CD4-positive, alpha-beta T cell treated with Interleukin-15 for 4 hours (primary cell): ENCODE results near the gene PXDN.

Source experiments
- DNase-seq: peaks from one replicate; pipeline ENCODE4 v3.0.0-alpha.2; 2020; ENCODE audit warnings: low spot score

Gene PXDN

GRCh38 chr2:1648241-1649102 lies 95.8 kb downstream of the PXDN start:
- DNase-seq, result no peak

- DNase-seq, result no peak
These were observed 96.7 kb downstream of the PXDN start for GRCh38 chr2:1647417-1648240.

- no peak for DNase-seq
These were observed 98.4 kb downstream of the PXDN start for GRCh38 chr2:1645761-1646476.

- no peak for DNase-seq
These were observed 99.9 kb downstream of the PXDN start for GRCh38 chr2:1644427-1644826.

- no peak for DNase-seq
These were observed 101.2 kb downstream of the PXDN start for GRCh38 chr2:1642993-1643619.

DNA sequence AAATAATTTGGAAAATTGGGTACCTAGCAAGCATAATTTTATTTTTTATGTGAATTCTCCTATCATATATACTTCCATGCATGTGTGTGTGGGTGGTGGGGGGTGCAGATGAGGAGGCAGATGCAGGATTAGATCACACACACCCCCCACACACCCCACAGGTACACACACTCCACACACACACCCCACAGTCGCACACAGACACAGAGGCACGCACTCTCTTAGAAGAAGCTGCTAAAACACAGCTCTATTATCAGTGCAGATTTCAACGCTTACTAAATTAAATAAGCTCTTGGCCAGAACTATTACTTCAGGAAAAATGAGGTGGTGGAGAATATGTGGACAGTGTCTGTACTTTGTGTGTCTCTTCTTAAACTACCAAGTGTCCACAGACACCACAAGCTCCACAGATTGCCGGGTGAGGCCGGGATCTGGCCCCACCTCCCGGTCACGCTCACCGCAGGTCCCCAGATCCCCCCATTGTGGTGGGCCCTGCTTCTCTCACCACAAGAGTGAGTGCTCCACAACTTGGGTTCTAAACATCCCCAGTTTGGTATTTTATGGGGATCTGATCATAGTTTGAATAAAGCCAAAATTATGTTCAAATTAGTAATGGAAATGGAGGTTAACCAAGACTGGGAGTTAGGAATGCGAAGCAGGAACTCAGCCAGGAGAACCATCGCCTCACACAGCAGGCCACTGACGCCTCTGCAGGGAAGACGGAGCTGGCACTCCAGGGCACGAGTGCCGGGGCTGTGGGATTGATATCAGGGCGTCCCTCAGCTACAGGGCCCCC lies 102.1 kb downstream of the PXDN start:
- no peak for DNase-seq

DNA sequence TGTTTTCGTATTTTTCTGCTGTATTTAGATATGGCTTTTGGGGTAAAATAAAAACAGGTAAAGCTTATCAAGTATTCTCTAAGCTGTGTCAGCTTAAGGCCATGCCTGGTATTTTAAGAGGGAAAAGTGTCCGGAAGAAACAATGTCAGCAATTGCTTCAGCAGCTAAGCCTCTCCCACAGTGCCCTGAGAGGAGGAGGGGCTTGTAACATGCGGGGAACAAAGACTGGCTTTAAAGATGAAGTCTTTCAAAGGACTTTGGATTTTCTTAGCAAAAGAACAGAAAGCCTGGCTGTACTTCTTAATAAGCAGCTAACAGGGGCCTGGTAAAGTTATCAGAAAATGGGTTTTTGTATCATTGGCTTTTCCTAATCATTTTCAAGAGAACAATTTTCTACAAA lies 102.8 kb downstream of the PXDN start:
- DNase-seq, result no peak

DNA sequence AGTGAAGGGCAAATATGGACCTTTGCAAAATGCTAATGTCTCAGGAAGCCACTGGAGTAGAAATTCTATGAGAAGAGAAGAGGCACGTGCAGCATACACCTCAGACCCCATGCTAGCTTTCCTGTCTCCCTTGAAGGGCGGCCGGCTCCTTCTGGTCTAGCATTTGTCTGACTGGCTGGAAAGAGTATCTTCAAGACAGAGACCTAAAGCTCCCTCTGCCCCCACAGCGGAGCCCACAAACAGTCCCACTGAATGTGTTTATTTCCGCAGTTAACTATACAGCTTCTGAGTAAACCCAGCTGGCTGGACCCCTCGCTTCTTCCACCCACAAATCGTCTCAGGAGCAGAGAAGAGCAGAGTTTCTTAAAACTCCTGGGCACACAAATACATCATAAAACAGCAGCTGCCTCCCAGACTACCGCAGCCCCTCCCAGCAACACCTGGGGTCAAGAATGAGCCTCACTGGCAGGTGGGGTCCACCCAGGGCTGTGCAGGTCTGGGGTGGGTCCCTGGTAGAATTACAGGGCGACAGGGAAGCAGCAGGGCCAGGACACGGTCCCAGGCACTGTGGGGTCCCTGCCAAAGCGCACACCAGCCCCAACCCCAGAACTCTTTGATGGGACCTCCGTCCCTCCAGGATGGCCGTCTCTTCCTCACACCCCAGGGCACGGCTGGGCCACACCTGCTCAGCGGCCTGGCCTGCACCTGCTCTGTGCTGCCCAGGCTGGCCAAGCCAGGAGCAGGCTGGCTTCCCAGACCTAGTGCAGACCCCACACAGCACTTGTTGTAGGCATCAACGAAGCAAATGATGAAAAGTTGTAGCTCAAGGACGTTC lies 103.8 kb downstream of the PXDN start:
- DNase-seq, result no peak

DNA sequence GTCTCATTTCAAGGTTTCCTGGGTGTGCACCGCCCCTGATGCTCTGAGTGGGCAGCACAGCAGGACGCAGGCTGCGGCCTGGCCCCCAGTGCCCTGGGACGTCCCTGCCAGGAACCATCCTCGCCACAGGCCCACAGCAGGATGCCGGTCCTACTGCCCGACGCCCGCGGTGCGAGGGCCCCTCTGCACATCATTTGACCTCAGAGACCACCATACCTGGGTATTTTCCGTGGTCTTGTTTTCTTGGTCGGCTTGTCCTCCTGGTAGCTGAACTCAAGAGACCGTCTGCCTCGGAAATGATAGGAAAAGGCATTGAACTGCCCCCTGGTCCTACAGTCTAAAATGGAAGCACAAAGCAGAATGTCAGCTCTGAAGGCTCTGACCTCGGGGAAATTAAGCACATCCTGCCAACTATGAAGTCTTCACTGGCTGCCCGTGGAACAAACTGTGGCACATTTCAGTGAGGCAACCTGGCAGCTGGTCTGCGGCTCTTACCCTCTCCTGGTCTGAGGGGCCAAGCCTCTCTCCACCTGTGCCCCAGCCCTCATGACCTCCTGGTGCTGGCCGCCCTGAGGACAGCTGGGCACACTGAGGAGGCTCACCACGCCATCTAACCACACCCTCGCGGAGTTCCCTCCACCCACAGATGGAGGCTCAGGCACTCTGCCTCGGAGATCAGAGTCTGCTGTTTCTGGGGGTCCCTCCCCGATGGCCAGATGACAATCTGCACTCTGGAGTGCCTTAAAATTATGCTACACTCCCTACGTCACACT lies 105.0 kb downstream of the PXDN start:
- no peak for DNase-seq

- DNase-seq, result no peak
These were observed 105.9 kb downstream of the PXDN start for GRCh38 chr2:1638281-1638860.

DNA sequence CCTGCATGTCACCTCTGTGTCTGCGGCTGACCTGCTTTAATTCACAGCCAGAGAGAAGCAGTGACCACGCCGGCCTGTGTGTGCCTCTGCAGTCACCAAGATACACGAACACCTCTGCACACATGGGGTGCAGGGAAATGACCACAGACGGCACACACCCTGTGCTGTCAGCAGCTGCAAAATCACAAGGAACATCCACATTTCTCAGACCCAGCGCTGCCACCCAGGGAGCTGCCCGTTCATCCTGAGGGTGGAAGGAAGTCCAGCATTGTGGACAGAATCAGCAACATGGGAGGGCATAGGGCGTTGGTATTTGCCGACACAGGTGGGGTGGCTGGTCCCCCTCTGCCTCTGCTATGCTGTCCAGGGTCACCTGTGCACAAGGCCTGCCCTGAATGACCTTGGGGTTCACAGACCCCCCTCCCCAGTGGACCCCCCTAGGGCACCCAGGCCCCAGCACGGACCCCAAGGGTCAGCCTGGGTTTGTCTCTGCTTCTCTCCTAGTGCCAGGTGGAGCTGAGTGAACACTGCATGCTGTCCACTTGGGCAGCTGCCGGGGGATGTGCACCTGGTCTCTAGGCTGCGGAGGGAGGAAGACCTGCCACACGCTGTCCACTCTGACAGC lies 107.4 kb downstream of the PXDN start:
- DNase-seq, result no peak

GRCh38 chr2:1635823-1636222 lies 108.5 kb downstream of the PXDN start:
- no peak for DNase-seq

GRCh38 chr2:1634681-1635341 lies 109.5 kb downstream of the PXDN start:
- DNase-seq, result no peak

DNA sequence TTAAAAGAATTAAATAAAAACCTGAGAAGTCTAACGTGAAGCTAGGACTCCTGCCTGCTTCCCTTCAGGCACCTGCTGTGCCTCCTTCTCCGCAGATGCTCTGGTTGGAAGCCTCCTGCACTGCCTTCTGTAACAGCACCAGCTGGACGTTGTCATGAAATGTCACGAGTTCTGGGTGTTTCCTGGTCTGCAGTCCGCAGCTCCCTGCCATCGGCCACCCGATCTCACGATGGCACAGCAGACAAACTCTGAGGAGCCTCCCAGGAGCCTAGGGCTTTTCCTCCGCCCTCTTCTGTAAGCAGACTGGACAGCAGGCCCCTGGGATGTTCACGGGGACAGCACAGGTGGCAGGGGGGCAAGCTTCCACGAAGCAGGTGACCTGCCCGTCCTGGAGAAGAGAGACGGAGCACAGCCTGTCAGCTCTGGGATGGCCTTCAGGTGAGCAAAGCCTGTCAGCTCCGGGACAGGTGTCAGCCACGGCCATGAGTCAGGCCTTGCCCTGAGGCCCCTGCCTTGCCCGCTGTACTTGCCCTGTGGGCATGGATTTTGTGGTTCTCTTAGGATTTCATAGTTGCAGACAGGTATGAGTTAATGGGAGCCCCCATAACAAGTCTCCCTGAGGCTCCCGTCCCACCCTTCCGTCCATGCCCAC lies 110.3 kb downstream of the PXDN start:
- no peak for DNase-seq

GRCh38 chr2:1633092-1633671 lies 111.1 kb downstream of the PXDN start:
- DNase-seq, result no peak

GRCh38 chr2:1632510-1632909 lies 111.8 kb downstream of the PXDN start:
- no peak for DNase-seq

- DNase-seq, result no peak
These were observed 112.3 kb downstream of the PXDN start for GRCh38 chr2:1632002-1632348.
